GM18909 (cell line): ENCODE results near the gene LZTS2.

Source experiments
- ATAC-seq: cut with Tn5 transposase; IDR thresholded peaks from one replicate; pipeline ENCODE4 v1.9.1; 2021; ENCODE audit warnings: mild to moderate bottlenecking; ENCODE audit not compliant: unreplicated experiment, poor library complexity

LZTS2 gene

GRCh38 chr10:100997360-100998182 lies 2.0 kb upstream of the LZTS2 start:
- ATAC-seq: peak; percentile 25

GRCh38 chr10:100998183-100998990 lies 1.2 kb upstream of the LZTS2 start:
- peak; percentile 38 for ATAC-seq

- peak; percentile 54 for ATAC-seq
Observed at GRCh38 chr10:100998991-100999741, 442 bp upstream of the LZTS2 start.

- ATAC-seq: no peak
Observed at GRCh38 chr10:101000127-101000914, 713 bp downstream of the LZTS2 start.

- ATAC-seq: no peak
Observed at GRCh38 chr10:101000915-101001658, 1.5 kb downstream of the LZTS2 start.

GRCh38 chr10:101001659-101002035 lies 2.0 kb downstream of the LZTS2 start:
- no peak for ATAC-seq

- ATAC-seq: no peak
Observed at GRCh38 chr10:101002456-101002855, 2.8 kb downstream of the LZTS2 start.

- no peak for ATAC-seq
Observed at GRCh38 chr10:101003639-101004206, 4.1 kb downstream of the LZTS2 start.

- no peak for ATAC-seq
Observed at GRCh38 chr10:101005361-101005760, 5.8 kb downstream of the LZTS2 start.

GRCh38 chr10:101005869-101006567 lies 6.4 kb downstream of the LZTS2 start:
- ATAC-seq: no peak

- ATAC-seq: no peak
Observed at GRCh38 chr10:101006593-101007098, 7.0 kb downstream of the LZTS2 start.

- no peak for ATAC-seq
Observed at GRCh38 chr10:101007099-101007711, 7.6 kb downstream of the LZTS2 start.

GRCh38 chr10:101007915-101008822 lies 8.6 kb downstream of the LZTS2 start:
- no peak for ATAC-seq

GRCh38 chr10:101008823-101009423 lies 9.3 kb downstream of the LZTS2 start:
- ATAC-seq: no peak

GRCh38 chr10:101010329-101010728 lies 10.7 kb downstream of the LZTS2 start:
- ATAC-seq: no peak
